H1 (cell line): ENCODE measurements around the gene MEGF11. TPM values are rescaled to one million over a fixed set of nuclear protein-coding genes. Genes with fewer than 3 reads are reported as not detected.
A peak's percentile ranks its signal among the peaks of the same experiment; 100 is the strongest.

Source experiments
- BACH1 ChIP-seq: IDR thresholded peaks from 2 replicates; pipeline ENCODE4 v1.6.1; 2012; ENCODE audit warnings: low read length, improper control_type of control experiment
- CBX5 ChIP-seq: fragments of 300-800, 300-1000 bp; sonication (generic); IDR thresholded peaks from 2 replicates; pipeline ENCODE4 v1.7.1; 2016; ENCODE audit warnings: antibody characterized with exemption, low read length, low read depth
- CBX8 ChIP-seq: fragments of 300-800, 300-1000 bp; sonication (generic); IDR thresholded peaks from 2 replicates; pipeline ENCODE4 v1.7.1; 2016; ENCODE audit warnings: low read depth, low read length, borderline replicate concordance
- CHD1 ChIP-seq: IDR thresholded peaks from 2 replicates; pipeline ENCODE4 v1.6.1; 2012; ENCODE audit warnings: low read depth, low read length, improper control_type of control experiment
- CREB1 ChIP-seq: IDR thresholded peaks from 2 replicates; pipeline ENCODE4 v1.6.1; 2012; ENCODE audit warnings: inconsistent platforms
- E2F6 ChIP-seq: IDR thresholded peaks from 2 replicates; pipeline ENCODE4 v1.6.1; 2012; ENCODE audit warnings: inconsistent platforms
- EP300 ChIP-seq, 2 experiments: IDR thresholded peaks; 1 replicate in 1 of 2; 2 replicates in 1 of 2; pipeline ENCODE4 v1.6.1; 2011 to 2012; ENCODE audit warnings: low read depth in 2 of 2, low read length in 2 of 2, mild to moderate bottlenecking in 2 of 2, borderline replicate concordance in 1 of 2, inconsistent platforms in 1 of 2, moderate library complexity in 1 of 2
- JUN ChIP-seq: IDR thresholded peaks from 2 replicates; pipeline ENCODE4 v1.6.1; 2011; ENCODE audit warnings: low read depth, mild to moderate bottlenecking, improper control_type of control experiment, low read length
- JUND ChIP-seq: IDR thresholded peaks from 2 replicates; pipeline ENCODE4 v1.6.1; 2011; ENCODE audit warnings: mild to moderate bottlenecking, improper control_type of control experiment, low read length
- KDM4A ChIP-seq: IDR thresholded peaks from one replicate; pipeline ENCODE4 v1.7.1; 2012; ENCODE audit warnings: low read depth, mild to moderate bottlenecking, moderate library complexity, low read length, inconsistent platforms; ENCODE audit not compliant: severe bottlenecking
- NANOG ChIP-seq: IDR thresholded peaks from 2 replicates; pipeline ENCODE4 v1.6.1; 2011; ENCODE audit warnings: low read length, low read depth, mild to moderate bottlenecking, inconsistent platforms; ENCODE audit not compliant: insufficient read depth, poor library complexity, severe bottlenecking
- NRF1 ChIP-seq: IDR thresholded peaks from 2 replicates; pipeline ENCODE4 v1.6.1; 2011; ENCODE audit warnings: mild to moderate bottlenecking, low read depth, low read length, improper control_type of control experiment
- PHF8 ChIP-seq: fragments of 200-600 bp; sonication (generic); conservative IDR thresholded peaks from 2 replicates; pipeline ENCODE4 v1.7.1; 2012; ENCODE audit warnings: low read depth, mild to moderate bottlenecking, inconsistent platforms, low read length, moderate library complexity
- POLR2AphosphoS5 ChIP-seq: IDR thresholded peaks from 2 replicates; pipeline ENCODE4 v1.6.1; 2011; ENCODE audit warnings: low read depth, low read length
- POU5F1 ChIP-seq: IDR thresholded peaks from 2 replicates; pipeline ENCODE4 v1.6.1; 2011; ENCODE audit warnings: low read depth, mild to moderate bottlenecking, low read length, moderate library complexity
- RAD21 ChIP-seq, 2 experiments: IDR thresholded peaks in 1 of 2; conservative IDR thresholded peaks in 1 of 2; 2 replicates each; pipeline ENCODE4 v1.6.1; 2011; ENCODE audit warnings: low read depth in 2 of 2, low read length in 2 of 2, improper control_type of control experiment in 1 of 2, inconsistent platforms in 1 of 2, mild to moderate bottlenecking in 1 of 2, moderate library complexity in 1 of 2
- RBBP5 ChIP-seq: IDR thresholded peaks from 2 replicates; pipeline ENCODE4 v1.7.1; 2012; ENCODE audit warnings: low read depth, mild to moderate bottlenecking, inconsistent platforms, low read length, moderate library complexity, borderline replicate concordance
- SAP30 ChIP-seq: fragments of 300-600 bp; sonication (generic); IDR thresholded peaks from 2 replicates; pipeline ENCODE4 v1.7.1; 2012; ENCODE audit warnings: low read length, moderate library complexity, mild to moderate bottlenecking, inconsistent platforms; ENCODE audit not compliant: insufficient read depth, insufficient replicate concordance
- SIX5 ChIP-seq: IDR thresholded peaks from 2 replicates; pipeline ENCODE4 v1.6.1; 2011; ENCODE audit warnings: mild to moderate bottlenecking, low read depth, low read length
- SP1 ChIP-seq: IDR thresholded peaks from 2 replicates; pipeline ENCODE4 v1.6.1; 2011; ENCODE audit warnings: low read depth, low read length
- SP4 ChIP-seq: IDR thresholded peaks from 2 replicates; pipeline ENCODE4 v1.6.1; 2012; ENCODE audit warnings: low read length, inconsistent platforms
- TAF7 ChIP-seq: optimal IDR thresholded peaks from 2 replicates; pipeline ENCODE3; 2011; ENCODE audit warnings: low read depth, mild to moderate bottlenecking, inconsistent platforms, low read length, moderate library complexity, borderline replicate concordance
- ZNF274 ChIP-seq: IDR thresholded peaks from 2 replicates; pipeline ENCODE4 v1.7.0; 2012; ENCODE audit warnings: low read length, borderline replicate concordance; ENCODE audit errors: extremely low read depth
- polyA plus RNA-seq, 7 experiments: library from polyadenylated mRNA; depleted of rRNA in 3 of 7; stranded (reverse) in 5 of 7; unstranded in 2 of 7; fragments of >200 nt in 5 of 7; fragments of 200-250 nt in 2 of 7; gene quantifications; 1 replicate in 5 of 7; 2 replicates in 1 of 7; 4 replicates in 1 of 7; pipeline versions ENCODE4 v1.2.1 to v1.2.3, GENCODE V29; 2011 to 2013; ENCODE audit warnings: missing spikeins in 2 of 7, mixed read lengths in 2 of 7
- total RNA-seq: library from RNA; stranded (reverse); fragmentation: NEBNext Ultra II Directional; extraction: Animal tissue kit (Norgen Biotek cat#: 25700); gene quantifications from 2 replicates; pipeline ENCODE4 v1.2.1, GENCODE V29; 2021

MEGF11 gene
- total and polyA plus RNA-seq, 2 of the 8 experiments (the other 6 are each of a cell fraction or from before 2014, with no cell fraction given) = 4.4 to 4.8 TPM

GRCh38 chr15:65869126-65869953 is 384.2 kb downstream of the MEGF11 start, which contains the start of gene RAB11A (continued):
- TF ChIP-seq KDM4A = peak; percentile 37
- peak; percentile 100 for TF ChIP-seq PHF8
- TF ChIP-seq NANOG = peak; percentile 2
- peak; percentile 90 for TF ChIP-seq POLR2AphosphoS5
- TF ChIP-seq CBX5 = no peak
- TF ChIP-seq SAP30 = peak; percentile 80
- TF ChIP-seq SP1 = 0 out of 2 replicates have a peak, but pooled peaks have one; percentile 38
- peak; percentile 100 for TF ChIP-seq RBBP5
- TF ChIP-seq CREB1 = peak; percentile 79
- no peak for TF ChIP-seq SIX5
- TF ChIP-seq CHD1 = no peak
- no peak for TF ChIP-seq JUND
- TF ChIP-seq RAD21 (IDR thresholded peaks at IDR 0.05 in 1 of 2, conservative IDR thresholded peaks at IDR 0.05 in 1 of 2; ENCODE audit: low read depth in 2 of 2, low read length in 2 of 2) = peak; percentile 16 to 17; a peak in 1 of 4 replicates
- no peak for TF ChIP-seq EP300 (IDR thresholded peaks at IDR 0.05; ENCODE audit: borderline replicate concordance in 1 of 2, low read depth in 2 of 2, low read length in 2 of 2)
- TF ChIP-seq NRF1 = peak; percentile 43; the same call in 1 of the 2 replicates
- no peak for TF ChIP-seq POU5F1
- TF ChIP-seq JUN = no peak
- no peak for TF ChIP-seq CBX8
- TF ChIP-seq TAF7 = peak; percentile 66
- peak; percentile 46 for TF ChIP-seq BACH1
- no peak; the same call in 1 of the 2 replicates for TF ChIP-seq SP4
- TF ChIP-seq ZNF274 = no peak
- peak; percentile 94 for TF ChIP-seq E2F6
